Thoracic aorta (tissue), 2 donors: ENCODE measurements around the gene PITPNM3. TPM values are rescaled to one million over a fixed set of nuclear protein-coding genes. Genes with fewer than 3 reads are reported as not detected.

Experiments used
- ATAC-seq: fragments of 150-250 bp; one replicate; pipeline ENCODE4 v1.8.0; 2017; ENCODE audit warnings: low read depth; ENCODE audit not compliant: insufficient number of reproducible peaks, low FRiP score
- DNase-seq: peaks from one replicate; pipeline ENCODE4 v3.0.0-alpha.2; 2020; ENCODE audit warnings: low spot score
- H3K27ac ChIP-seq, 2 donors: fragments of 200-600 bp; sonication (generic); 1 replicate in 1 of 2; 2 replicates in 1 of 2; pipeline ENCODE4 v1.5.1; 2016; ENCODE audit warnings: mild to moderate bottlenecking in 2 of 2, moderate library complexity in 2 of 2
- H3K27me3 ChIP-seq: fragments of 200-600 bp; sonication (generic); replicated peaks from 2 replicates; pipeline ENCODE4 v1.6.0; 2016; ENCODE audit warnings: mild to moderate bottlenecking; ENCODE audit not compliant: insufficient read depth
- H3K36me3 ChIP-seq: fragments of 200-600 bp; sonication (generic); one replicate; pipeline ENCODE4 v1.5.1; 2016
- H3K4me1 ChIP-seq, 2 donors: fragments of 200-600 bp; sonication (generic); 1 replicate in 1 of 2; 2 replicates in 1 of 2; pipeline versions ENCODE4 v1.5.1 to v1.6.0; 2016; ENCODE audit warnings: low read depth in 2 of 2, mild to moderate bottlenecking in 1 of 2; ENCODE audit not compliant: control insufficient read depth in 1 of 2
- H3K4me3 ChIP-seq: fragments of 200-600 bp; sonication (generic); 2 replicates; pipeline ENCODE4 v1.5.1; 2016; ENCODE audit warnings: mild to moderate bottlenecking
- H3K9me3 ChIP-seq: fragments of 200-600 bp; sonication (generic); 2 replicates; pipeline ENCODE4 v1.5.1; 2016
- total RNA-seq, 2 donors: library from RNA; depleted of rRNA; stranded (reverse); fragments of >200 nt; gene quantifications; one replicate each; pipeline versions ENCODE4 v1.1.0 to v1.2.3, GENCODE V29; 2016
- TF ChIP-seq, protein P1 (sequence below): fragments of 200-600 bp; sonication (generic); IDR thresholded peaks from one replicate; pipeline ENCODE4 v1.5.1; 2019; ENCODE audit warnings: antibody characterized with exemption

Gene PITPNM3
- total RNA-seq, 2 donors from 2014 or later = 1.8 to 3.1 TPM

DNA sequence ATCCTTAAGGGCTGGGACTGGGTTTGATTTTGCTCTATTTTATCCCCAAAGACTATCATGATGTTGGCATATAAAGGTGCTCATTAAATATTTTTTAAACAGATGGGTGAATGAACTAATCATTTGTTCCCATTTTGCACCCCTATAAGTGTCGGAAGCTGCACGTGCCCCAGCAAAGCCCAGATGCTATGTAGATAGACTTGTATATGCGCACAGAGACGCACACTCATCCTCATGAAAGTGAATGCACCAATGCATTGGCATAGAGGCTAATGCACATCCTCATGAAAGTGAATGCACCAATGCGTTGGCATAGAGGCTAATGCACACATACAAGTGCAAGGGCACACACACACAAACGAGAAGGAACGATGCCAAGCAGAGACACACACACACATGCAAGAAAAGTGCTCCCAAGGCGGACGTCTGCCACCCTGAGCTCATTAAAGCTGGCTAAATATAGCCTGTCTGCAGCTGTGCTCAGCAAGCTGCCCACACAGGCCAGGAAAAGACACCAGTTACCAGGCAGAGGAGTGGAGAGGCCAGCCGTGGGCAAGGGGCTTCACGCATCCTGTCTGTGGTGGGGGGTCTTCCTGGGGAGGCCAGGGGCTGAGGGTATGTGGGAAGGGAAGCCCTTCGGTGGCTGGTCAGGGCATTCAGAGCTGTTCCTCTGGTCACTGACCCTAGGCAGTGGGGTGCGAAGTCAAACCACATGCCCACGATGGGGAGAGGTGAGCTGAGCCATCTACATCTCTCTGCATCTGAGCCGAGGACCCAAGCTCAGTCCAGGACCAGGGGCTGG lies 59.5 kb downstream of the PITPNM3 start:
- H3K27me3 ChIP-seq = no peaks in the 10 kb centered on the region
- H3K36me3 ChIP-seq = no peaks in the 10 kb centered on the region
- no peak overlapping the region for H3K27ac ChIP-seq
- DNase-seq (no peak), ATAC-seq (no peak)
- H3K4me1 ChIP-seq = no peaks in the 10 kb centered on the region
- H3K4me3 ChIP-seq = no peak overlapping the region
- H3K9me3 ChIP-seq = no peaks in the 10 kb centered on the region
- TF ChIP-seq, protein P1, sequence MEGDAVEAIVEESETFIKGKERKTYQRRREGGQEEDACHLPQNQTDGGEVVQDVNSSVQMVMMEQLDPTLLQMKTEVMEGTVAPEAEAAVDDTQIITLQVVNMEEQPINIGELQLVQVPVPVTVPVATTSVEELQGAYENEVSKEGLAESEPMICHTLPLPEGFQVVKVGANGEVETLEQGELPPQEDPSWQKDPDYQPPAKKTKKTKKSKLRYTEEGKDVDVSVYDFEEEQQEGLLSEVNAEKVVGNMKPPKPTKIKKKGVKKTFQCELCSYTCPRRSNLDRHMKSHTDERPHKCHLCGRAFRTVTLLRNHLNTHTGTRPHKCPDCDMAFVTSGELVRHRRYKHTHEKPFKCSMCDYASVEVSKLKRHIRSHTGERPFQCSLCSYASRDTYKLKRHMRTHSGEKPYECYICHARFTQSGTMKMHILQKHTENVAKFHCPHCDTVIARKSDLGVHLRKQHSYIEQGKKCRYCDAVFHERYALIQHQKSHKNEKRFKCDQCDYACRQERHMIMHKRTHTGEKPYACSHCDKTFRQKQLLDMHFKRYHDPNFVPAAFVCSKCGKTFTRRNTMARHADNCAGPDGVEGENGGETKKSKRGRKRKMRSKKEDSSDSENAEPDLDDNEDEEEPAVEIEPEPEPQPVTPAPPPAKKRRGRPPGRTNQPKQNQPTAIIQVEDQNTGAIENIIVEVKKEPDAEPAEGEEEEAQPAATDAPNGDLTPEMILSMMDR = no peak

DNA sequence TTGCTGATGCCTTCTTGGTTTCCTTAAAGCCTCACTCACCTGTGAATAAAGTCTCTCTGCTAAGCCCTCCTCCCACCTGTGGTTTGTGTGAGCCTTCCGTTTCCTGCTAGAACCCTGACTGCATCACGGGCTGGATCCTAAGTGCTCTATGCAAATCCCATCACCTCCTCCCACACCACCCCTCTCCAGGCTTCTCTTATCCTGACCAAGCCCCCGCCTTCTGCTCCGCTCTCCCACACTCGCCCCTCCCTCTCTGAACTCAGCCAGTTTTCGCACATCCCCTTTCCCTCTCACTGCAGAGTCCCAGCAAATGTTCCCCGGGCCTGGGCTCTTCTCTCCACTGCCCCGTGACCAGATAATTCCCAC lies 60.3 kb downstream of the PITPNM3 start:
- TF ChIP-seq, protein P1 = no peak
- Histone ChIP-seq H3K4me3 (no peak overlapping the region), H3K36me3 (no peaks in the 10 kb centered on the region), H3K9me3 (no peaks in the 10 kb centered on the region), H3K27me3 (no peaks in the 10 kb centered on the region), H3K4me1 (no peaks in the 10 kb centered on the region), H3K27ac (no peak overlapping the region)
- ATAC-seq = no peak
- no peak for DNase-seq

DNA sequence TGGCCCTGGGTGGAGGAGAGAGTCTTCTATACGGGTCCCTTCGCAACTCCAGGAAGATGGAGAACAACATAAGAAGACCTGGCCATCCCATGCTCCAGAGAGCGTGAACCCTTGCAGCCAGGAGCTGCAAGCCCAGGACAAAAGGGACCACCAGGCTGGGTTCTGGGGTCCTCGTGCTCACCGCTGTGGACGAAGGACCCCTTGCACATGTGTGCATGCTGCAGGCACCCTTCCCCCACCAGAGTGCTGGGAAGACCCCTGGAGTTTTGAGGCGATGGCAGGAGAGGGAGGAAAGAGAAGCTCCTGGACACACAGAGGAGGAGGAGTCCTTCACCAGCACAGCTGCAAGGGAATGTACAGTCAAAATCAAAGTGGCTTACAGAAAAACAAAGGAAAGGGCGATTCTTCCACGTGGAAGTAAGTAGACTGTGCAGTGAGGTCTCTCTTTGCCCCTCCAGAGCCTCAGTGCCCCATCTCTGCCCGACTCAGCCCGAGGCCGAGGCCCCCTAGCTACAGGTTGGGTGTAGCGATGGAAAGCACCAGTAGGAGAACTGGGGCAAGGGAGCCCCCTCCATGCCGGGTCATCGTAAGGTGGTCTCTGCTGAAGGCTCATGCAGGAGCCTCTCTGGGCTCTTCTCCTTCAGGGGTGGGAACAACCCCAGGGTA lies 60.8 kb downstream of the PITPNM3 start:
- TF ChIP-seq, protein P1 = no peak
- Histone ChIP-seq H3K36me3 (no peaks in the 10 kb centered on the region), H3K9me3 (no peaks in the 10 kb centered on the region), H3K27ac (no peak overlapping the region), H3K4me3 (no peak overlapping the region), H3K27me3 (no peaks in the 10 kb centered on the region), H3K4me1 (no peaks in the 10 kb centered on the region)
- ATAC-seq (no peak), DNase-seq (no peak)

DNA sequence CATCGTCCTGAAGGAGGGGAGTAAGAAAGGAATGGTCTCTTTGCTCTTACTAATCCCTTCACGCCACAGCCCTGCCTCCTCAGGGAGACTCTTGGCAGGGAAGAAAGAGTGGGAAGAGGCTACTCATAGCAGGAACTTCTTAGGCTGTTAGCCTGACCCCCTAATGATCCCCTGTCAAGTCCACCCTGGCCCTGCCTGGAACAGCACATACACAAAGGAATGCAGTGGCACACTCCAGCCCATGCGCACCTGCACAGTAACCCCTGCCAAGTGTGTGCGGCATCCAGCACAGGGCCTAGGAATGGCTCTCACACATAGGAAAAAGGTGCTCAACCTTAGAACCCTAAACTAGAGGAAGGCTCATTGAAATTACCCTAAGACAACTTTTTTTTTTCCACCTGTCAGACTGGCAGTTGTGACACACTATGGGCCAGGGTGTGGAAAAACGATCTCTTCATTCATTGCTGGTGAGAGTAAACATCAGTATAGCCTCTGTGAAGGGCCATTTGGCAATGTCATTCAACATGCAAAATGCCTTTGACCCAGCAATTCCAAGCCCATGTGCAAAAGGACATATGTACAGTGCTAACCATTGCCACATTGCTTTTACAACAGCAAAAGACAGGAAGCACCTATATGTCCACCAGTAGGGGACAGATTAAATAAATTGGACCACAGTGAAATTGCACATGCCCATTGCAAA lies 62.0 kb downstream of the PITPNM3 start:
- ATAC-seq (no peak), DNase-seq (no peak)
- Histone ChIP-seq H3K27me3 (no peaks in the 10 kb centered on the region), H3K4me1 (no peaks in the 10 kb centered on the region), H3K36me3 (no peaks in the 10 kb centered on the region), H3K9me3 (no peaks in the 10 kb centered on the region), H3K4me3 (no peak overlapping the region), H3K27ac (no peak overlapping the region)
- TF ChIP-seq, protein P1 = no peak
